ENCODE results near the gene CPEB3. TPM values are rescaled to one million over a fixed set of nuclear protein-coding genes. Genes with fewer than 3 reads are reported as not detected.

Gene CPEB3
- total RNA-seq, 6 experiments from 2014 or later = 0.85 to 1.1 (median 1.0) TPM

DNA sequence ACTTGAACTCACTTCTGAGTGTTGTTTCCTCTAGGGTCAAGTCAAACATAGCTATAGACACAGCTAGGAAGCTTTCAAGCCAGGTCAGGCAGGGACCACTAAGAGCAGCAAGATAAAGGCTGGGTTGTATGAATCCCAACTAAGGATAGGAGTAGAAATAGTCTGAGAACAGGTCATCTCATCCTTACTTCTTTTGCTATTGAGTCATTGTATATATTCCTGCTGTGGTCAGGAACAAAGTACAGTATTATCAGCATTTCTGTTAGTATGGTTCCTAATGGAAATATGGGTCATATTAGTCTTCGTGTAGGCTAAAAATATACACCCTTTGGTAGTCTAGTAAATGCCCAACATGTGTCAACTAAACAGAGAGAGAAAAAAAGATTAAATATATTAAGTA, 222.0 kb downstream of the CPEB3 start:
- Mint-ChIP-seq H3K27ac (no peak overlapping the region; the same call in 1 of the 2 replicates), H3K36me3 (ENCODE audit: low read depth) (no peaks in the 10 kb centered on the region), H3K4me3 (no peak overlapping the region; the same call in 1 of the 2 replicates), H3K4me1 (ENCODE audit: low read depth) (peaks cover 37% of the 10 kb centered on the region), H3K9me3 (no peaks in the 10 kb centered on the region), H3K27me3 (ENCODE audit: insufficient read depth) (no peaks in the 10 kb centered on the region)
- TF ChIP-seq, protein P1, sequence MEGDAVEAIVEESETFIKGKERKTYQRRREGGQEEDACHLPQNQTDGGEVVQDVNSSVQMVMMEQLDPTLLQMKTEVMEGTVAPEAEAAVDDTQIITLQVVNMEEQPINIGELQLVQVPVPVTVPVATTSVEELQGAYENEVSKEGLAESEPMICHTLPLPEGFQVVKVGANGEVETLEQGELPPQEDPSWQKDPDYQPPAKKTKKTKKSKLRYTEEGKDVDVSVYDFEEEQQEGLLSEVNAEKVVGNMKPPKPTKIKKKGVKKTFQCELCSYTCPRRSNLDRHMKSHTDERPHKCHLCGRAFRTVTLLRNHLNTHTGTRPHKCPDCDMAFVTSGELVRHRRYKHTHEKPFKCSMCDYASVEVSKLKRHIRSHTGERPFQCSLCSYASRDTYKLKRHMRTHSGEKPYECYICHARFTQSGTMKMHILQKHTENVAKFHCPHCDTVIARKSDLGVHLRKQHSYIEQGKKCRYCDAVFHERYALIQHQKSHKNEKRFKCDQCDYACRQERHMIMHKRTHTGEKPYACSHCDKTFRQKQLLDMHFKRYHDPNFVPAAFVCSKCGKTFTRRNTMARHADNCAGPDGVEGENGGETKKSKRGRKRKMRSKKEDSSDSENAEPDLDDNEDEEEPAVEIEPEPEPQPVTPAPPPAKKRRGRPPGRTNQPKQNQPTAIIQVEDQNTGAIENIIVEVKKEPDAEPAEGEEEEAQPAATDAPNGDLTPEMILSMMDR (IDR thresholded peaks at IDR 0.05) = no peak
- peak; percentile 53 for DNase-seq

DNA sequence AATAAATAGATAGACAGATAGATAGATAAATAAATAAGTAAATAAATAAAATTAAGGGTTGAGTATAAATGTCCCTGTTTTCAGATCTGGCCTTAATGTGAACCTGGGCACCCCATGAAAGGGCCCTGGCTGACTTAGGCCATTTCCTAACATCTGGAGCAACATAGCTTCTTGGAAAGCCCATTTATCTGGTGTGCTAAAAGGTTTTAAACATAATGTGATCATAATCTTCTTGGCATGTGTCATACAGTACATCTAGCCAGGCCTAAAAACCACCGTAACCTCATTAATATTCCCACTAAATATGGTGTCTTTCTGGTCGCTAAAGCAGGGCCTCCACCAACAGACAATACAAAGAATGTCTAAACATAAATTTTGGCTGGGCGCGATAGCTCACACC, 224.5 kb downstream of the CPEB3 start:
- no peak for DNase-seq
- Mint-ChIP-seq H3K27me3 (ENCODE audit: insufficient read depth) (no peaks in the 10 kb centered on the region), H3K4me1 (ENCODE audit: low read depth) (peaks cover 37% of the 10 kb centered on the region), H3K36me3 (ENCODE audit: low read depth) (no peaks in the 10 kb centered on the region), H3K27ac (no peak overlapping the region), H3K4me3 (no peak overlapping the region), H3K9me3 (no peaks in the 10 kb centered on the region)
- TF ChIP-seq, protein P1 (IDR thresholded peaks at IDR 0.05) = no peak

DNA sequence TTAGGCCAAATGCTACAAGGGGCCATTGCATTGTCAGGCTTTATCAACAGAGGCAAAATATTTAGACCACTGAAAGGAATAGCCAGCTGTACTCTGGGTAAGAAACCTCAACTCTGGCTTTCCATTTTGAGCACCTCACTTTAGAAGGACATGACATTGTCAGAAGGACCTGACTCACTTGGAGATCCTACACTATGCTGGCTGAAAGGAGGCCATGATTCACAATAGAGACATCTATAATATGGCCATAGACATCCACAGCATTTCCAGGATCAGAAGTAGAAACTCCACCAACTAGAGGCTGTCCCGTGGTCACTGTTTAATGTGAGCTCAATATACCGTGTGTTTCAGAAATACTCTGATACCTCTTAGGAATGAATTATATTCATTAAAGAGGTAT, 226.4 kb downstream of the CPEB3 start:
- H3K4me1 Mint-ChIP-seq (ENCODE audit: low read depth) = peaks cover 37% of the 10 kb centered on the region
- H3K27ac Mint-ChIP-seq = no peak overlapping the region
- H3K36me3 Mint-ChIP-seq (ENCODE audit: low read depth) = no peaks in the 10 kb centered on the region
- H3K27me3 Mint-ChIP-seq (ENCODE audit: insufficient read depth) = no peaks in the 10 kb centered on the region
- no peak overlapping the region for H3K4me3 Mint-ChIP-seq
- TF ChIP-seq, protein P1 (IDR thresholded peaks at IDR 0.05) = no peak
- no peaks in the 10 kb centered on the region for H3K9me3 Mint-ChIP-seq
- peak; percentile 19 for DNase-seq

DNA sequence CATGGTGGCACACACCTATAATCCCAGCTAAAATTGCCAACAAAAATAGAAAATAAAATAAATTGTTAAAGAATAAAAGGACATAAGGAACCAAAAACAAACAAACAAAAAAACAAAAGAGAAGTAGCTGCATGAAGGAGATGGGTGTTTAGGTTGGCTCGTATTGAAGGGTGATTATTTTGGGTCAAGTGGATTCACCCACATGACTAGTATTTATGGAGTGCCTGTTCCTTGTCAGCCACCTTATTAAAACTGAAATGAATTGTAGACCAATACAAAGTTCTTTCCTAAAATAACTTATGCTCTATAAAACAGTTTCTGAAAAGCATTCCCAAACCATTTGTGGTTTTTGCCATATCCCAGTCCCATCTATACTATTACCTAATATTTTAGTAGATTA, 228.6 kb downstream of the CPEB3 start:
- H3K9me3 Mint-ChIP-seq = no peaks in the 10 kb centered on the region
- no peak overlapping the region for H3K4me3 Mint-ChIP-seq
- TF ChIP-seq, protein P1 (IDR thresholded peaks at IDR 0.05) = no peak
- H3K27me3 Mint-ChIP-seq (ENCODE audit: insufficient read depth) = no peaks in the 10 kb centered on the region
- peaks cover 21% of the 10 kb centered on the region for H3K4me1 Mint-ChIP-seq (ENCODE audit: low read depth)
- no peaks in the 10 kb centered on the region for H3K36me3 Mint-ChIP-seq (ENCODE audit: low read depth)
- DNase-seq = no peak
- H3K27ac Mint-ChIP-seq = no peak overlapping the region

DNA sequence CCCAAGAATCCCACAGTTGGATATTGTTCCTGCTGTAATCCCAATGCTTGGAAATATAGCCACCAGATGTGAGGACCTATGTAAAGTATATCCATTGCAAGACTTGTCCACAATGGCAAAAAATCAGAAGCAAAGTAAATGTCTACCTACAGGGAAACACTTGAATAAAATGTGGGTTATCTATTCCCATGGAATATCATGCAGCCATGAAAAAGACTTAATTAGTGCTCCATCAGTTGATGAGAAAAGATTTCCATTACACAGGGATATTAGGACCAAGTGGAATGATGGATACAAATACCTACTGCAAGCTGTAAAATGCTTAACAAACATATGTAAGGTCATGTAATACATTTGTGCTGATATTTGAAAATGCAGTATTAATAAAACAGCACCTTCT, 236.1 kb downstream of the CPEB3 start:
- no peak overlapping the region for H3K27ac Mint-ChIP-seq
- TF ChIP-seq, protein P1 (IDR thresholded peaks at IDR 0.05) = no peak
- H3K27me3 Mint-ChIP-seq (ENCODE audit: insufficient read depth) = no peaks in the 10 kb centered on the region
- DNase-seq = no peak
- no peaks in the 10 kb centered on the region for H3K9me3 Mint-ChIP-seq
- no peak overlapping the region for H3K4me3 Mint-ChIP-seq
- no peaks in the 10 kb centered on the region for H3K4me1 Mint-ChIP-seq (ENCODE audit: low read depth)
- H3K36me3 Mint-ChIP-seq (ENCODE audit: low read depth) = no peaks in the 10 kb centered on the region

DNA sequence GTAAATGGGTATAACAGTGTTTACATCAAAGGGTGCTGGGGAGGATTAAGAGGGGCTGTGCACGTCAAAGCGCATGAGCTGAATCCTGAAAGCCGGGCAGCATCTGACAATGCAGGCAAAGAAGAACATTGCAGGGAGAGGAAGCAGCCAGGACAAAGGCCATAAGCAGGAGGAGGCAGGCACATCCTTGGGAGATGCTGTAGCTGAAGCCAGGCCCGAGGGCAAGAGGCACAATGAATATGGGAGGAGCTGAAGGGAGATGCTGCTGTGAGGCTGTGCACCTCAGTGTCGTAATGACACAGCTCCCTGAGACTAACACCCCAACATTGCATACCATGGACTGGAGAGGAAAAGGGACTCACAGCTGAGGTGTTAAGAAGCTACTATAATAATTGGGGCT, 238.1 kb downstream of the CPEB3 start:
- TF ChIP-seq, protein P1 (IDR thresholded peaks at IDR 0.05) = no peak
- Mint-ChIP-seq H3K27ac (no peak overlapping the region), H3K9me3 (no peaks in the 10 kb centered on the region), H3K4me1 (ENCODE audit: low read depth) (no peaks in the 10 kb centered on the region), H3K36me3 (ENCODE audit: low read depth) (no peaks in the 10 kb centered on the region), H3K27me3 (ENCODE audit: insufficient read depth) (peaks cover under 1% of the 10 kb centered on the region; the same call in 1 of the 2 replicates), H3K4me3 (no peak overlapping the region)
- no peak for DNase-seq

All from HFFc6 (cell line).